GM19240 (cell line): ENCODE measurements around the gene ANGPTL4.
"Not testable (repeated sequence)": the region's sequence is repeated elsewhere in the genome, so short reads cannot be mapped to it uniquely, and the experiment has no call there.

Experiments
- DNase-seq: peaks from one replicate; pipeline ENCODE4 v3.0.0; 2011; ENCODE audit warnings: low spot score; ENCODE audit not compliant: insufficient read length

The ANGPTL4 gene

GRCh38 chr19:8363803-8364771 is at the start of gene ANGPTL4:
Gene ANGPTL4, plus strand, starts transcription at chr19:8364155. Its CDS starts 167 bp downstream, at chr19:8364322.
- DNase-seq: no peak

GRCh38 chr19:8314981-8315640 is 48.8 kb upstream of the ANGPTL4 start:
- DNase-seq: not testable (repeated sequence)

- no peak for DNase-seq
Measured at GRCh38 chr19:8316351-8317125, 47.4 kb upstream of the ANGPTL4 start.

- not testable (repeated sequence) for DNase-seq
Measured at GRCh38 chr19:8318835-8319234, 45.1 kb upstream of the ANGPTL4 start.

GRCh38 chr19:8319807-8320520 is 44.0 kb upstream of the ANGPTL4 start:
- no peak for DNase-seq

GRCh38 chr19:8320564-8321066 is 43.3 kb upstream of the ANGPTL4 start:
- DNase-seq: no peak

- DNase-seq: peak; percentile 92
Measured at GRCh38 chr19:8321067-8321985, 42.6 kb upstream of the ANGPTL4 start, which contains the start of the genes NDUFA7 and RPS28. Gene NDUFA7, minus strand, starts transcription at chr19:8321375. Its CDS starts 17 bp downstream, at chr19:8321358. Gene RPS28, plus strand, starts transcription at chr19:8321496. Its CDS starts 35 bp downstream, at chr19:8321531.

- DNase-seq: no peak
Measured at GRCh38 chr19:8321986-8322637, 41.8 kb upstream of the ANGPTL4 start.

- DNase-seq: no peak
Measured at GRCh38 chr19:8322638-8322997, 41.3 kb upstream of the ANGPTL4 start.

GRCh38 chr19:8323781-8324185 is 40.2 kb upstream of the ANGPTL4 start:
- DNase-seq: no peak

GRCh38 chr19:8324186-8325050 is 39.5 kb upstream of the ANGPTL4 start:
- no peak for DNase-seq

GRCh38 chr19:8325454-8325853 is 38.5 kb upstream of the ANGPTL4 start:
- no peak for DNase-seq

GRCh38 chr19:8329996-8330395 is 34.0 kb upstream of the ANGPTL4 start:
- no peak for DNase-seq

GRCh38 chr19:8331263-8331845 is 32.6 kb upstream of the ANGPTL4 start:
- no peak for DNase-seq

- DNase-seq: no peak
Measured at GRCh38 chr19:8332976-8333766, 30.8 kb upstream of the ANGPTL4 start.

GRCh38 chr19:8333767-8334457 is 30.0 kb upstream of the ANGPTL4 start:
- DNase-seq: no peak
